UCSD-AML1 (cell line): ENCODE results near the gene PRKAR1B.
"Not testable (repeated sequence)": the region's sequence is repeated elsewhere in the genome, so short reads cannot be mapped to it uniquely, and the experiment has no call there.

Experiments
- DNase-seq: peaks from one replicate; lab custom pipeline; 2025; ENCODE audit not compliant: unreplicated experiment; lab: John Stamatoyannopoulos, UW

The PRKAR1B gene

DNA sequence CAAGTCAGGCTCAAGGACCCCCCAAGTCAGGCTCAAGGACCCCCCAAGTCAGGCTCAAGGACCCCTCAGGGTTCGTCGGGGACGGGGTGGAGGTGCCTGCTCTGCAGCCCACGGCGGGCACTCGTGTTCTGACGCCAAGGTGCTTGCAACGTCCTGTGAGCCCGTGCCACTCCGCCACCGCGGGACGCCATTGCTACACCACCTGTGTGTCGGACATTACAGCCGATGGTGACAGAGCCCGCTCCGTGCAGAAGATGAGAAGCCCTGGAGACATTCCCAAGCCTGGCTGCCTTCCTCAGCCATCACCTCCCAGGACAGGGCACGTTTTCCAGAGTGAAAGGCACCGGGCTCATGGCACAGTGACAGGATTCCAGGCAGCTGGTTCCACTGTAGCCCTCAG lies 98.3 kb downstream of the PRKAR1B start:
- DNase-seq = no peak

DNA sequence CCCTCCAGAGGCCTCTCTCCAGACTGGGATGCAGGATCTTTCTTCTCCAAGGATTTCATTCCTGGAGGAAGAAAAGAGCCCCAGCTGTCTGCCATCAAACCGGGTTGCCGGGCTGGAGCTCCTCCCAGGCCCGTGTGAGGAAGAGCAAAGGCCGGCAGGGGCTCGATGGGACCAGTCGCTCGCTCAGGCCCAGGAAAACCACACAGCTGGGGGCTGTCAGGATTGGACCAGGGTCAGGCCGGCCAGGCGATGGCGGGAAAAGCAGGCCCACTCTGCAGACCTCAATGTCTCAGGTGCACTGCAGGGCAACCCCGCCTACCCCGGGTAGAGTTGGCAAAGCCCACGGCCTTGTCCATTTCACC lies 98.7 kb downstream of the PRKAR1B start:
- DNase-seq = no peak

DNA sequence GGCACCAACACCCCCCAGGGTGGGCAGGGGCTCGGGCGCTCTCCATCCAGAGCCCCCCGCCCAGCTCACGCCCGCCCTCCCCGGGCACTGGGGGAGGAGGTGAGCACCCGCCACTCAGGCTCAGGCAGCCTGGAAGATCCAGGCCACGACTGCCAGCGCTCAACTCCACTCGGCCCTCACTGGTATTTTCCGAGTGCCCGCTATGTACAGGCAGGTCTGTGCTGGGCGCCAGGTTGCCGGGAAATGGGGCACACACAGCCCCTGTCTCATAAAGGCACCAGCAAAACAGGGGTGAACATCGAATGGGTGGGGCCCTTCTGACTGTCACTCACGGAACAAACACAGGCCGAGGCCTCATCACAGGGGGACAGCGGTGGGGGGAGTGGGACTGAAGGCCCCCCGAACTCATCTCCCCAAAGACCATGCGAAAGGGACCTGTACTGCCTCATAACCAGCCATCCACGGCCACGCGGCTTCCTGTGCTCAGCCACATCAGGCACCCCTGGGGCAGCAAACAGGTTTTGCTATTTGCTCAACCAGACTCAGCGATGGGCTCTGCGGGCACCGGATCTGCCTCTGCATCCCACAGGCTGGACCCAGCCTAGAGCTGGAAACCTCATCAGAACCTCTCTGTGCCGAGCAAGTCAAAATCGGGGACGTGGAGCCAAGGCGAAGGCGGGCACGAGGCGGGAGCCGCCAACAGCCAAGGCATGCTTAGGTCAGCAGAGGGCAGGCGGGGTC lies 99.2 kb downstream of the PRKAR1B start:
- no peak for DNase-seq

DNA sequence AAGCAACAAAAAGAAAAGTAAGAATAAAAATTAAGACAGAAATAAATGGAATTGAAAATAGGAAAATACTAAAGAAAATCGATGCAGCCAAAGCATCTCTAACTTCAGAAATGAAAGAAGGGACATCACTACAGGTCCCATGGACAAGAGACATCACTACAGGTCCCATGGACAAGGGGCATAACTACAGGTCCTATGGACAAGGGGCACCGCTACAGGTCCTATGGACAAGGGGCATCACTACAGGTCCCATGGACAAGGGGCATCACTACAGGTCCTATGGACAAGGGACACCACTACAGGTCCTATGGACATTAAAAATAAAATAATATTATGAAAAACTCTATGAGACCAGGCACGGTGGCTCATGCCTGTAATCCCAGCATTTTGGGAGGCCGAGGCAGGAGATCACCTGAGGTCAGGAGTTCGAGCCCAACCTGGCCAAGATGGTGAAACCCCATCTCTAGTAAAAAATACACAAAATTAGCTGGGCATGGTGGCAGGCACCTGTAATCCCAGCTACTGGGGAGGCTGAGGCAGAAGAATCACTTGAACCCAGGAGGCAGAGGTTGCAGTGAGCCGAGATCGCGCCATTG lies 101.6 kb downstream of the PRKAR1B start:
- DNase-seq = no peak

DNA sequence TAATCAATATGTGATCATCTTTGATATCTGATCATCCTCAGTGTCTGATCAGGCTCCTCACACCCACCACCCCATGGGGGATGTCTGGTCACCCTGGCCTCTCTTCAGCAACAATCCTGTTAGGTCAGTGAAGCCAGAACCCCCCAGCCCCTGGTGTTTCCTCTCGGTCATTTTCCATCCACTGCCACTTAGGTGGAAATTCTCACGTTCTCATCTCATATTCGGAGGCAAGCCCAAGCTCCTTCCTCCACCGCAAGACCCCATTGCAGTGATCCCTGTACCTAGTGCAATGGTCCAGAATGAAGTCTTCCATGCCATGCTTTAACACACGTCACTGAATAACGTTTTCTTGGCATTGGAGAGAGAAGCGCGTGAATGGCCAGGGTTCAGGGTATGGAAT lies 103.6 kb downstream of the PRKAR1B start:
- no peak for DNase-seq

DNA sequence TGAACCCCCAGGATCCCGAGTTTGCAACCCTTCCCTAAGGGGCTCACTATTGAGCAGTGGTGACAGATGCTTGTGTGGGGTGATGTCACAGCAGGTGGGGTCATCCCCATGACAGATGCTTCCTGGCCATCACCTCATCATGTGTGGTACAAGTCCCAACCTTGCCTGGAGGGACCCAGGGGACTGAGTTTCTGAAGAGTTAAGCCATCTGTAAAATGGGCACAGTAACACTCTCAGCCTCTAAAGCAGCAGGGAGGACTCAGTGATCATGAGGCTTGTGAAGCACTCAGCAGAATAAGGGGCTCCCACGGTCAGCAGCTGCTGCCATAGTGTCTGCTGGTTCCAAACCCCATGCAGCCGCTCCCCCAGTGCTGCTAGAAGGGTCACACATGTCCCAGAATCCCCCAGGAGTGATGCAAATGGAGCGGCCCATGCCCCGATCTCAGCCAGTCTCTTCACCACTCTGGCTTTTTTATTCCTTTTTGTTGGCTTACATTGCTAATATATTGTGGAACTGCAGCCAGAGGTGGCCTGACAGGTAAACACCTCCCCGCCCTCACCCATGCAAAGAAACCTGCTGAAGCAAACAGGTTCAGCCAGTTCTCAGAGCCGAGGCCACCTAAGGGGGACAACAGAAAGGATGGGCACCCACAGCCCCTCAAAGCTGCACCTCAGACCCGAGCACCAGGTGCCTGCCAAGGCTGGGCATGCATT lies 105.4 kb downstream of the PRKAR1B start:
- DNase-seq = no peak

DNA sequence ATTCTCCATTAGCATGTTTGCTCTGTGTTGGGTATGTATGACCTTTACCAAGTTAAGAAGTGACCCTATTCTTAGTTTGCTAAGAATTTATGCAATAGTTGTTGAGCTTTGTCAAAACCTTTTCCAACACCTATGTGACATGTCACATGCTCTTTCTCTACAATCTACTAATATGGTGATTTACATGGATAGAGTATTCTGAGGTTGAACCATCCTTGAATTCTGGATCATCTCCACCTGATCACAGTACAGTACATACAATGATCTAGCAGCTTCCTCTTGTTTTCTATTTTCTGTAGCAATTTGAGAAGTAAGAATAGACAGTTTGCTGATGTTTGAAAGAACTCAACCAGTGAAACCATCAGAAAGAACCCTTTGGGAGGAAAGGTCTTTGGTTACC lies 106.2 kb downstream of the PRKAR1B start:
- no peak for DNase-seq

DNA sequence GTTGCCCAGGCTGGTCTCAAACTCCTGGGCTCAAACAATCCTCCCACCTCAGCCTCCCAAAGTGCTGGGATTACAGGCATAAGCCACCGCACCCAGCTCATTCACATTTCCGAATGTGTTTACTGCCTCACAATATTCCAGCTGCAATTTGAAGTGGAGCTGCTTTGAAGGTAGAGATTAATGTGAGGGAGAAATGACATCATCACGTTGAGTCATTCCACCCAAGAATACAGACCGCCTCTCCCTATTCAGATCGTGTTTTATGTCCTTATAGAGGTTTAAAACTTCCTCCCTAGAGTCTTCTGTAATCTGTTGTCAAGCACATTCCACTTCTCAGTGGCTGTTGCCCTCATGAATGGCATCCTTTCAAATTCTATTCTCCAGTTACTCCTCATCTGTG lies 107.0 kb downstream of the PRKAR1B start:
- no peak for DNase-seq

DNA sequence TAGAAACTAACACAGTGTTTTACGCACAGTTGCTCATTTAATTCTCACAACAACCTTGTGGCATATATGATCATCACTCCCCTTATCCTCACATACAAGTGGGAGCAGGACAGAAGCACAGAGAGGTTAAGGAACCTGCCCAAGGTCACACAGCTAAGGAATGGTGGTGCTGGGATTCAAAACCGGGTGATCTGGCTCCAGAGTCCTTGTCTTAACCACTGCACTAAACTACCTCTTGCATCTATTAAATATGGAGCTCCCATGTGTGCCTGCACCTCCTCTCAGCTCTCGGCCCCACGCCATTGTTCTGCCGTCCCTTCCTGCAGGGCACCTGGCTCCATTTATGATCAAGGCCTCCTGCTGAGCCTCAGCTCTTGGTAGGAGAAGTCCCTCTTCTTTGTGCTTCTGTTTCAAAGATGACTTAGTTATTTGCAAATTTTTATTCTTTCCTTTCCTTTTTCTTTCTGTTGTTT lies 107.7 kb downstream of the PRKAR1B start:
- DNase-seq = no peak

DNA sequence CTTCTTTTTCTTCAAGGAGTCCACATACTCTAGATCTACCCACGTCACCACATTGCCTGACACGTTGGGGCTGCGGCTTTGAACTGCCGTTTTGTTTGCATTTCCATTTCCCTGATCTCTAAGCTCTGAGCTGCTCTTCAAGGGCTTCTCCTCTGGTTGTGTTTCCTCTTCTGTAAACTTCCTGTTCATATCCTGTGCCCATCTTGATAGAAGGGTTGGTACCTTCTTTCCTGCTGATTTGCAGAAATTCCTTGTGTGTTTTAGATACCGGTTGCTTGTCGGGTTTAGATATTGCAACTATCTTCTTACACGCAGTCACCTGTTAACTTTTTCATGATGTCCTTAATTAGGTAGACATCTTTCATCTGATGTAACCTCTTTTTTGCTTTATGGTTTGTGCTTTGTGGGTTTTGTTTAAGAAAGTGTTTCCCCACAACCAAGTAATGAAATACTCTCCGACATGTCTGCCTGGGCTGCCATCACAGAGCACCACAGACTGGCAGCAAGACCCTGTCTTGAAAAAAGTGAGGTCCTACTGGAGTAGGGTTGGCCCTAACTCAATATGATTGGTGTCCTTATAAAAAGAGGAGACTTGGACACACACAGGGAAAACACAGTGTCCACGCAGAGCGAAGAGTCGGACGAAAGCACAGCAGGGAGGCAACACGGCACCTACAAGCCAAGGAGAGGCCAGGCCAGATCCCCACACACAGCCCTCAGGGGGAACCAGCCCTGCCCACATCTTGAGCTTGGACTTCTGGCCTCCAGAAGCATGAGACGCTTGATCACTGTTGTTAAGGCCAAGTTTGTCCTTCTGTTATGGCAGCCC lies 108.3 kb downstream of the PRKAR1B start:
- DNase-seq = peak; percentile 48

DNA sequence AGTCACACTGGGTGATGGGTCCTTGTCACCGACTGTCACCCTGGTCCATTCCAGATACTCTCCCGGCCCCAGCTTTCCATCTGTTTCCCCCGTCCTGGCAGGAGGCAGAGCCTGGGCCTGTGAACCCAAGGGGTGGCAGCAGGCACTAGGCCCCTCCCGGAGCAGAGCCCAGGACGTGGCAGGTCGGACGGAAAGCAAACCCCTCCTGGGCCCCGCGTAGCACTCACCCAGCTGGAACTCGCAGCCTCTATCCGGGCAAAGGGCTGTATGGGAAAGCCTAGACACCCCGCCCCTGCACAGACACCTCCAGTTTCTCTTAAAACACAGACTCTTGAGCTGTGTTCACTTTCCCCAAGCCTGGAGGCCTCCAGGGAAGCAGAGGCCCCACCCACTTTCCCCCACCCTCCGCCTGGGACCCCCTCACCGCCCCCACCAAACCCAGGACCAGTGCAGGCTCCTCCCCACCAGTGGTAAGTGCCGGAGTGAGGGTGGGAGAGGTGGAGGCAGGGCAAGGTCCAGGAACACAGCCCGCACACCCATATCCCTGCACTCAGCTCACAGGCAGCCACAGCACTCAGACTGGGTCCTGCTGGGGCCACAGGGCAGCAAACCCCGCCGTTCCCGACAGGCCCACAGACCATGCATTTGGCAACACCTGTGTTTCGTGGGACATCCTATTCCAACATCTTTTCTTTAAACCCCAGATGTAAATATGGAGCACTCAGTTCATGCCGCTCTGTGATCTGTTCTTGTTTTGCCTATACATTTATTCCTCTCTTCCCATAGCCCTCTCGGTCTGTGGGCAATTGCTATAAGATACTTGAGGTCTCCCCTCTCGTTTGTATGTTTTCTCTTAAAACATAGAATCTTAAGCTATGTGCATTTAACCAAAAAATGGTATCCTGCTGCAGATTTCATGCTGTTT lies 109.2 kb downstream of the PRKAR1B start:
- no peak for DNase-seq

DNA sequence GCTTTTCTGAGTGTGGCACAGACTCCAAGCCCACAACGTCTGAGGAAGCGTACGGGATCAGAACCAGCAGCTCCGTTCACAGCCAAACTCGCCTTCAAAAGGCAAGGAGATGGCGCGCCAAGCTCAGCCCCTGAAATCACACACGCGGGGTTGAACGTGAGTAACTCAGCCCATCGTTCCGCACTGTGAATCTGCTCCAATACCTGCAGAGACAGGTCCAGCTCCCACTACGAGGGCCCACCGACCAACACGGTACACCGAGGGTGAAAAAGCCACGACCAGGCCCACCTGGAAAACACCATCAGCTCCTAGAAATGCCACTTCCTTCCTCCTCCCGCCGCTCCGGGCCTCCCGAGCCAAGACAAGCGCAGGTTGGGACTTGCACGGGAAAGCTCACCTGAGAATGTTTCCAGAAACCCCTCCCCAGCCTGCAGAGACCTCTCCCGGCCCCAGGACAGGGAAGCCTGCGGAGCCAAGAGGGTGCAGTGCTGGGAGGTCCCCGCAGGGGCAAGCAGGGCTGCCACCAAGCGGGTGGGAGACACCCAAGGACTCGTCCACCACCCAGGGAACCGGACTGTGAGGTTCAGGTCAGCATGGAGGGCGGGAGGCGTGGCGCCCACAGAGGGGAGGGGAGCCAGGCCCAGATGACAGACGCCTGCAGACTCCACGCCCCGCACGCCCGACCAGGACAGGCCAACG lies 113.5 kb downstream of the PRKAR1B start:
- no peak for DNase-seq

DNA sequence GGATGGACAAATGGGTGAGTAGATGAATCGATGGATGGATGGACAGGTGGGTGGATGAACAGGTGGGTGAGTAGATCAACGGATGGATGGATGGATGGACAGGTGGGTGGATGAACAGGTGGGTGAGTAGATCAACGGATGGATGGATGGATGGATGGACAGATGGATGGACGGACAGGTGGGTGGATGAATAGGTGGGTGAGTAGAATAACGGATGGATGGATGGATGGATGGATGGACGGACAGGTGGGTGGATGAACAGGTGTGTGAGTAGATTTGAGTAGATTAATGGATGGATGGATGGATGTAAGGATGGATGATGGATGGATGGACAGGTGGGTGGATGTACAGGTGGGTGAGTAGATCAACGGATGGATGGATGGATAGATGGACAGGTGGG lies 115.2 kb downstream of the PRKAR1B start:
- not testable (repeated sequence) for DNase-seq

DNA sequence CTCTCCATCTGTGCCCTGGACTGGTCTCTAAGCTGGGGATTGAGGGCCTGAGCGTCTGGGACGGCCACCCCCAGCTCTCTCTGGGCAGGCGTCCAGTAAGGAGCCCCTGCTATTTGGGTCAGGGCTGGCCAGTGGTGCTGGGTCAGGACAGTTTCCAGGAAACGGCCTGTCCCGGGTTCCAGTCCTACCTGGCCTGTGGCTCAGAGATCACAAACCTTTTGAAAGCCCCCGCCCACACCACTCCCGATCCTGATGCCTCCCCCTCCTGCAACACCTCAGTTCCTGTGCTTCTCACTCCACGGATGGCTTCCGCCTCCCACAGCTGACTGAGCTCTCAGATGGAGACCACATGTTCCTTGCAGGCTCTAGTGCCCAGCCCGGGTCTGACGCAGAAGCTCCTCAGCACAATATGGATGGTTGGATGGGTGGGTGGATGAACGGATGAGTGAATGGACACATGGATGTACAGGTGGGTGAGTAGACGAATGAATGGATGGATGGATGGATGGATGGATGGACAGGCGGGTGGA lies 115.7 kb downstream of the PRKAR1B start:
- no peak for DNase-seq

DNA sequence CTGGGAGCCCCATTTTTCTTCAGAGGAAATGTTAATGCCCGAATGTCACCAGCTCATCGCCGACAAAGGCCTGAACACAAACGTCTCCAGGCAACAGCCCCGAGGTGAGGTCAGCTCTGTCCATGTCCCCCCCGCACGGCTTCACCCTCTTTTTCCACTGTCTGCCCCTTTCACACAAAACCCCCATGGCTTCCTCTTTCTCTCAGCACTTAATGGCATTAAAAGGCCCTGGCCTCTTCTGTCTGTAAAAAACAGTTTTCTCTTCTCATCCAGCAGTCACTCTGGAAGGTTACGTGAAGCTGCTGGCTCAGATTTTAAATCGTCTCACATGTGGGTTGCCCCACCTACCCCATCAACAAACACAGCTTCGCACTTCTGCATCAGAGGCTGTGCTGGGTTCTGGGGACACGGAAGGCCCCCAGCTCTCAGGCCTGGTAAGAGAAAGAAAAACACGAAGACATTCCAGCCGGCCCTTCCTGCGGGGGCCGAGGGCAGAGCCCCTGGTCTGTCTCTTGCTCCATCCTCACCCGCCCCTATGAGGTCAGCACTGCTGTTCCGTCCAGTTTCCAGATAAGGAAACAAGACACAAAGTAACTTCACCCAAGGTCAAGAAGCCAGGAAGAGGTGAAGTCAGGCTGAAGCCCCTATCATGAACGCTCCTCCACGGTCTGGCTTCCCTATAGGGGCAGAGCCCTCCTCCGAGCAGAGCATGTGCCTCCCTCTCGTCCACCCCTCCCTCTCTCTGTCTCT lies 116.4 kb downstream of the PRKAR1B start:
- no peak for DNase-seq

DNA sequence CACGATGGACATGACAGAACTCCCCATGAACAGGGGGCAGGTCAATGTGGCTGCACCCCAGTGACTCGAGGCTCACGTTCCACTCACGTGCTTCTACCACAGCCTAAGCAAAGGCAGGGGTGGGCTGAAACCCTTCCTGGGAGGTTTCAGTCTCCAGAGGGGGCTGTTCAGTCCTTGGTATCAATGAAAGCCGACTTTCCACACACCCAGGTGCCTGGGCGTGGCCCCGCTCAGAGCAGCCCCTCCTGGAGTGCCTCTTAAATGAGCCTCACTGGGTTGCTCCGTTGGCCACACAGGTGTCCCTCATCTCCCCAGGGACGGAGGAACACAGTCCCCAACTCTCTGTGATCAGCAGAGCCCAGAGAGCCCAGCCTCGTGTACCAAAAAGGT lies 116.9 kb downstream of the PRKAR1B start:
- no peak for DNase-seq

DNA sequence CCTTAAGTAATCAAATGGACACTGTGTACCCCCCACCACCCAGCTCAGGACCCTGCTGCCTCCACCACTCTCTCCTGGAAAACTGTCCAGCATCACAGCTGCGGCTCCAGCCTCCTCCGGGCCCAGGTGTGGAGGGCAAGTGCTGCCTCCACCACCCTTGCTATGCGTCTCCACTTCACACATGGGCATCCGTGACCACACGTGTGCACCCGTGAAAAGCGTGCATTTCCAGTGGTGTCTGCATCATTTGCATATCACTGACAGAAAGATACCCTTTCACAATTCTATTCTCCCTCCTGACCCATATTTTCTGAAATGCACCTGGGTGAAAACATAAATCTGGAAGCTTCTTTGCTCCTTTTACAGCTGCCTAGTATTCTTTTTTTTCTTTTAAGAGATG lies 117.7 kb downstream of the PRKAR1B start:
- DNase-seq = no peak

DNA sequence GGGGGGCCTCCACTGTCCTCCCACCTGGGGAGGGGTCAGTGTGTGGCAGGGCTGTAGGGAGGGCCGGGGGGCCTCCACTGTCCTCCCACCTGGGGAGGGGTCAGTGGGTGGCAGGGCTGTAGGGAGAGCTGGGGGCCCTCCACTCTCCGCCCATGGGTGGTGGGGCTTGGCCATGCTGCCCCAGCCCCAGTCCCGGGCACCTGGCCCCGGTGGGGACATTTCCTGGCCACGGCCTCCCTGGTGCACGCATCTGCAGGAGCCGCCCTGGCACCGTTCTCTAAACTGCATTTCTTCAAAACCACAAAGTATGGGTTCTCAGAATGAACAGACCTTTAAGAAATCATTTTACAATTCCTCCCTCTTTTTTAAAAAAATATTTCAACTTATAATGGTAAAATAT lies 118.1 kb downstream of the PRKAR1B start:
- no peak for DNase-seq

DNA sequence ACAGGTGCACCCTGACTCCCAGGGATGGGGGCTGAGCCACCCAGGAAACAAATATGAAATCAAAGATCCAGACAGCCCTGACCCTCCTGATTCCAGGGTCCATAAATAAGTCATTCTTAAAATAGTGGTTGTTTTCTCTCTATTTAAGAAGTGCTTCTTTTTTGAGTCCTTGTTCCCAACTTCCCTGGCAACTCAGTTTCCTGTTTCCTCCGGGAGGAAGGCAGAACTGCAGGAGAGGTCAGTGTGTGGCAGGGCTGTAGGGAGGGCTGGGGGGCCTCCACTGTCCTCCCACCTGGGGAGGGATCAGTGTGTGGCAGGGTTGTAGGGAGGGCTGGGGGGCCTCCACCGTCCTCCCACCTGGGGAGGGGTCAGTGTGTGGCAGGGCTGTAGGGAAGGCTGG lies 118.7 kb downstream of the PRKAR1B start:
- DNase-seq = no peak
